Suprapubic skin (tissue), 4 donors: ENCODE data around the gene BTG4. TPM values are rescaled to one million over a fixed set of nuclear protein-coding genes. Genes with fewer than 3 reads are reported as not detected.

ENCODE experiments used
- DNase-seq, 2 donors: peaks; one replicate each; pipeline ENCODE4 v3.0.0-alpha.2; 2019; ENCODE audit warnings: low spot score in 2 of 2
- H3K27ac ChIP-seq: fragments of 200-600 bp; sonication (generic); one replicate; pipeline ENCODE4 v1.5.1; 2019
- H3K27me3 ChIP-seq: fragments of 200-600 bp; sonication (generic); one replicate; pipeline ENCODE4 v1.5.1; 2019
- H3K36me3 ChIP-seq: fragments of 200-600 bp; sonication (generic); one replicate; pipeline ENCODE4 v1.5.1; 2019
- H3K4me1 ChIP-seq: fragments of 200-600 bp; sonication (generic); one replicate; pipeline ENCODE4 v1.5.1; 2019
- H3K4me3 ChIP-seq: fragments of 200-600 bp; sonication (generic); one replicate; pipeline ENCODE4 v1.5.1; 2019; ENCODE audit warnings: mild to moderate bottlenecking
- H3K9me3 ChIP-seq: fragments of 200-600 bp; sonication (generic); one replicate; pipeline ENCODE4 v1.5.1; 2019
- CTCF ChIP-seq, 2 donors: fragments of 200-600 bp in 1 of 2; fragments of 450-650 bp in 1 of 2; sonication (generic) in 1 of 2; IDR thresholded peaks; one replicate each; pipeline ENCODE4 v1.5.1; 2016 to 2019; ENCODE audit warnings: antibody characterized with exemption in 2 of 2, mild to moderate bottlenecking in 1 of 2, moderate library complexity in 1 of 2
- EP300 ChIP-seq: sonication (generic); formaldehyde crosslinking; IDR thresholded peaks from one replicate; pipeline ENCODE4 v1.6.1; 2017; ENCODE audit warnings: antibody characterized with exemption
- POLR2A ChIP-seq, 2 donors: fragments of 450-650 bp; IDR thresholded peaks; one replicate each; pipeline ENCODE4 v1.6.1; 2017; ENCODE audit warnings: antibody characterized with exemption in 2 of 2, mild to moderate bottlenecking in 2 of 2, moderate library complexity in 2 of 2
- POLR2AphosphoS5 ChIP-seq, 3 donors: sonication (generic); formaldehyde crosslinking; IDR thresholded peaks; one replicate each; pipeline ENCODE4 v1.6.1; 2017; ENCODE audit warnings: antibody characterized with exemption in 3 of 3
- WGBS: methylation state at CpG from one replicate; pipeline ENCODE4 v1.1.5; 2018; 5-methylcytosine and 5-hydroxymethylcytosine counted together
- total RNA-seq, 4 donors: library from RNA; depleted of rRNA; stranded (reverse); fragments of >200 nt; gene quantifications; one replicate each; pipeline ENCODE4 v1.1.0, GENCODE V29; 2016

BTG4 gene
- total RNA-seq, 4 donors from 2014 or later, result not detected

- Histone ChIP-seq H3K4me1 (no peaks in the 10 kb centered on the region), H3K27ac (no peak overlapping the region), H3K27me3 (peaks cover 8% of the 10 kb centered on the region), H3K9me3 (no peaks in the 10 kb centered on the region), H3K4me3 (no peak overlapping the region), H3K36me3 (no peaks in the 10 kb centered on the region)
- no peak for DNase-seq
- 91% methylated on average over 5 of the region's 5 CpGs for WGBS
- TF ChIP-seq CTCF (IDR thresholded peaks at IDR 0.05) (no peak), POLR2A (IDR thresholded peaks at IDR 0.05) (no peak), EP300 (no peak), POLR2AphosphoS5 (IDR thresholded peaks at IDR 0.05) (no peak)
Observed at GRCh38 chr11:111499483-111499882, 12.7 kb downstream of the BTG4 start.

GRCh38 chr11:111494040-111494439 is 18.1 kb downstream of the BTG4 start:
- Histone ChIP-seq H3K27me3 (no peaks in the 10 kb centered on the region), H3K27ac (no peak overlapping the region), H3K4me1 (no peaks in the 10 kb centered on the region), H3K36me3 (no peaks in the 10 kb centered on the region), H3K9me3 (no peaks in the 10 kb centered on the region), H3K4me3 (no peak overlapping the region)
- no peak for DNase-seq
- 71% methylated on average over 1 of the region's 1 CpG for WGBS
- TF ChIP-seq POLR2AphosphoS5 (IDR thresholded peaks at IDR 0.05) (no peak), CTCF (IDR thresholded peaks at IDR 0.05) (no peak), EP300 (no peak)

- H3K4me1 ChIP-seq, result no peaks in the 10 kb centered on the region
- no peak overlapping the region for H3K27ac ChIP-seq
- WGBS, result 70% methylated on average over 1 of the region's 1 CpG
- no peaks in the 10 kb centered on the region for H3K27me3 ChIP-seq
- DNase-seq, result no peak
- peaks cover 8% of the 10 kb centered on the region for H3K9me3 ChIP-seq
- H3K4me3 ChIP-seq, result no peak overlapping the region
- TF ChIP-seq EP300 (no peak), POLR2A (IDR thresholded peaks at IDR 0.05) (no peak), POLR2AphosphoS5 (IDR thresholded peaks at IDR 0.05) (no peak), CTCF (IDR thresholded peaks at IDR 0.05) (no peak)
- no peaks in the 10 kb centered on the region for H3K36me3 ChIP-seq
Observed at GRCh38 chr11:111490496-111490895, 21.7 kb downstream of the BTG4 start.

- no peak for DNase-seq
- H3K4me1 ChIP-seq, result no peaks in the 10 kb centered on the region
- TF ChIP-seq POLR2AphosphoS5 (IDR thresholded peaks at IDR 0.05) (no peak), EP300 (no peak), POLR2A (IDR thresholded peaks at IDR 0.05) (no peak), CTCF (IDR thresholded peaks at IDR 0.05) (no peak)
- no peaks in the 10 kb centered on the region for H3K36me3 ChIP-seq
- no peak overlapping the region for H3K4me3 ChIP-seq
- H3K27me3 ChIP-seq, result no peaks in the 10 kb centered on the region
- no peak overlapping the region for H3K27ac ChIP-seq
- peaks cover 12% of the 10 kb centered on the region for H3K9me3 ChIP-seq
Observed at GRCh38 chr11:111483431-111483830, 28.8 kb downstream of the BTG4 start.

GRCh38 chr11:111479666-111480065 is 32.5 kb downstream of the BTG4 start:
- H3K27me3 ChIP-seq, result peaks cover 3% of the 10 kb centered on the region
- no peak for DNase-seq
- 89% methylated on average over 1 of the region's 1 CpG for WGBS
- H3K27ac ChIP-seq, result no peak overlapping the region
- no peaks in the 10 kb centered on the region for H3K36me3 ChIP-seq
- H3K9me3 ChIP-seq, result peaks cover 4% of the 10 kb centered on the region
- no peak overlapping the region for H3K4me3 ChIP-seq
- no peak for TF ChIP-seq POLR2A (IDR thresholded peaks at IDR 0.05)
- H3K4me1 ChIP-seq, result no peaks in the 10 kb centered on the region

- no peak for DNase-seq
- H3K27ac ChIP-seq, result no peak overlapping the region
- no peaks in the 10 kb centered on the region for H3K4me1 ChIP-seq
- 87% methylated on average over 2 of the region's 2 CpGs for WGBS
- no peak overlapping the region for H3K4me3 ChIP-seq
- no peak for TF ChIP-seq EP300
- no peak for TF ChIP-seq POLR2A (IDR thresholded peaks at IDR 0.05)
- no peak for TF ChIP-seq CTCF (IDR thresholded peaks at IDR 0.05)
- TF ChIP-seq POLR2AphosphoS5 (IDR thresholded peaks at IDR 0.05), result no peak
- peaks cover 3% of the 10 kb centered on the region for H3K27me3 ChIP-seq
- H3K36me3 ChIP-seq, result no peaks in the 10 kb centered on the region
- no peaks in the 10 kb centered on the region for H3K9me3 ChIP-seq
Observed at GRCh38 chr11:111477898-111478297, 34.3 kb downstream of the BTG4 start.
